Fibroblast of lung (primary cell): ENCODE results near the gene GON7. TPM values are rescaled to one million over a fixed set of nuclear protein-coding genes. Genes with fewer than 3 reads are reported as not detected.

Experiments
- DNase-seq, 2 donors: peaks; one replicate each; pipeline versions ENCODE4 v3.0.0 to v3.0.0-alpha.2; 2010; ENCODE audit warnings: low read depth in 2 of 2
- H2AFZ ChIP-seq: 2 replicates; pipeline ENCODE4 v1.5.1; 2012; ENCODE audit warnings: low read length, control low read depth, inconsistent platforms
- H3K27ac ChIP-seq: 2 replicates; pipeline ENCODE4 v1.5.1; 2011; ENCODE audit warnings: low read length, control low read depth; ENCODE audit not compliant: insufficient read depth
- H3K27me3 ChIP-seq: 2 replicates; pipeline ENCODE4 v1.5.1; 2011; ENCODE audit warnings: mild to moderate bottlenecking, low read length; ENCODE audit not compliant: control insufficient read depth, insufficient read depth
- H3K36me3 ChIP-seq: 2 replicates; pipeline ENCODE4 v1.5.1; 2011; ENCODE audit warnings: low read length; ENCODE audit not compliant: control insufficient read depth, insufficient read depth
- H3K4me1 ChIP-seq: 2 replicates; pipeline ENCODE4 v1.5.1; 2011; ENCODE audit warnings: low read length; ENCODE audit not compliant: control insufficient read depth, insufficient read depth; ENCODE audit errors: extremely low read depth
- H3K4me2 ChIP-seq: 2 replicates; pipeline ENCODE4 v1.5.1; 2011; ENCODE audit warnings: low read length, control low read depth; ENCODE audit not compliant: insufficient read depth; ENCODE audit errors: extremely low read depth
- H3K4me3 ChIP-seq, 4 experiments: fragments of 200-600 bp in 1 of 4; sonication (generic) in 1 of 4; replicated peaks in 1 of 4; 2 replicates each; pipeline ENCODE4 v1.5.1; 2011 to 2016; ENCODE audit warnings: low read length in 4 of 4, low read depth in 3 of 4, mild to moderate bottlenecking in 3 of 4, control low read depth in 2 of 4, inconsistent platforms in 1 of 4, mixed read lengths in 1 of 4; ENCODE audit not compliant: insufficient read depth in 1 of 4; ENCODE audit errors: control extremely low read depth in 1 of 4
- H3K79me2 ChIP-seq: 2 replicates; pipeline ENCODE4 v1.5.1; 2012; ENCODE audit warnings: mild to moderate bottlenecking, low read length, inconsistent platforms; ENCODE audit not compliant: control insufficient read depth, insufficient read depth
- H3K9ac ChIP-seq: 2 replicates; pipeline ENCODE4 v1.5.1; 2011; ENCODE audit warnings: mild to moderate bottlenecking, low read length, control low read depth; ENCODE audit not compliant: insufficient read depth
- H3K9me3 ChIP-seq: 2 replicates; pipeline ENCODE4 v1.5.1; 2012; ENCODE audit warnings: low read depth, low read length; ENCODE audit not compliant: control insufficient read depth, insufficient read depth
- H4K20me1 ChIP-seq: 2 replicates; pipeline ENCODE4 v1.5.1; 2011; ENCODE audit warnings: low read length; ENCODE audit not compliant: control insufficient read depth, insufficient read depth; ENCODE audit errors: extremely low read depth
- EZH2 ChIP-seq: IDR thresholded peaks from 2 replicates; pipeline ENCODE4 v1.5.1; 2012; ENCODE audit warnings: low read length, control low read depth, mild to moderate bottlenecking; ENCODE audit errors: missing control alignments
- polyA minus RNA-seq: library from RNA; depleted of rRNA, polyadenylated mRNA; stranded (reverse); fragments of >200 nt; gene quantifications from 2 replicates; pipeline ENCODE4 v1.2.3, GENCODE V29; 2011; ENCODE audit warnings: low replicate concordance
- polyA plus RNA-seq, 2 donors: library from polyadenylated mRNA; depleted of rRNA in 1 of 2; stranded (reverse) in 1 of 2; unstranded in 1 of 2; fragments of >200 nt; gene quantifications; 2 replicates each; pipeline ENCODE4 v1.2.1, GENCODE V29; 2011 to 2012; ENCODE audit warnings: missing spikeins in 1 of 2
- total RNA-seq: library from RNA; depleted of rRNA; stranded (reverse); fragments of >200 nt; gene quantifications from 2 replicates; pipeline ENCODE4 v1.2.1, GENCODE V29; 2014
- TF ChIP-seq, protein P1 (sequence below), 2 donors: IDR thresholded peaks in 1 of 2; conservative IDR thresholded peaks in 1 of 2; 1 replicate in 1 of 2; 2 replicates in 1 of 2; pipeline ENCODE4 v1.5.1; 2011 to 2012; ENCODE audit warnings: low read length in 2 of 2, control low read depth in 1 of 2, inconsistent platforms in 1 of 2, low read depth in 1 of 2, mild to moderate bottlenecking in 1 of 2

GON7 gene, protein sequence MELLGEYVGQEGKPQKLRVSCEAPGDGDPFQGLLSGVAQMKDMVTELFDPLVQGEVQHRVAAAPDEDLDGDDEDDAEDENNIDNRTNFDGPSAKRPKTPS
- total RNA-seq (11.3 and 17.2 TPM in 2 replicates), polyA plus RNA-seq (13.1 and 14.4 TPM in 2 replicates), polyA minus RNA-seq (0.82 TPM in 1 of 2 replicates, not detected in the other)
- 11.5 and 13.1 TPM in 2 replicates for polyA plus RNA-seq (2012)

DNA sequence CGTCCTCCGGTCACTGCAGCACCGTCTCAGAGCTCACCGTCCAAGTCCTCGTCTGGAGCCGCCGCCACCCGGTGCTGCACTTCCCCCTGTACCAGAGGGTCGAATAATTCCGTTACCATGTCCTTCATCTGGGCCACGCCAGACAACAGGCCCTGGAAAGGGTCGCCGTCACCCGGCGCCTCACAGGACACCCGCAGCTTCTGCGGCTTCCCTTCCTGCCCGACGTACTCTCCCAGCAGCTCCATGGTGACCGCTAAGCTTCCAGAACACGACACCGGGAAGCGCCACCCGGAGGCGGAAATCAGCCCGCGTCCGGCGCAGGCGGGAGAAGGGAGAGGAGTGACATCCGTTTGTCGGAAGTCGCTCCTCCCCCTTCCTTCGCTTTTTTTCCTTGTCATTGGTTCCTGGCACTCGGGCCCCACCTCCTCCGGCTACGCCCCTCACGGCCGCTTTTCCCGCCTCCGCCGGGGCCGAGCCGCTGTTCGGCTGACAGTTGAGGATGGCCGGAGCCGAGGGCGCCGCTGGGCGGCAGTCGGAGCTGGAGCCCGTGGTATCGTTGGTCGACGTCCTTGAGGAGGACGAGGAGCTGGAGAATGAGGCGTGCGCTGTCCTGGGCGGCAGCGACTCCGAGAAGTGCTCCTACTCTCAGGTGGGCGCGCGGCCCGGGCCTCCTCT lies at the start of gene GON7, which contains the start of gene UBR7:
Gene GON7 (minus strand): TSS at position 273 of the 675 bp plus-strand sequence. CDS start 28 bp downstream, at position 245.
Gene UBR7 (plus strand): TSS at position 464 of the 675 bp plus-strand sequence. CDS start 36 bp downstream, at position 500.
- H3K36me3 ChIP-seq: no peaks in the 10 kb centered on the region
- peaks cover 2% of the 10 kb centered on the region for H3K4me1 ChIP-seq
- peak; percentile 95 to 97 for DNase-seq

DNA sequence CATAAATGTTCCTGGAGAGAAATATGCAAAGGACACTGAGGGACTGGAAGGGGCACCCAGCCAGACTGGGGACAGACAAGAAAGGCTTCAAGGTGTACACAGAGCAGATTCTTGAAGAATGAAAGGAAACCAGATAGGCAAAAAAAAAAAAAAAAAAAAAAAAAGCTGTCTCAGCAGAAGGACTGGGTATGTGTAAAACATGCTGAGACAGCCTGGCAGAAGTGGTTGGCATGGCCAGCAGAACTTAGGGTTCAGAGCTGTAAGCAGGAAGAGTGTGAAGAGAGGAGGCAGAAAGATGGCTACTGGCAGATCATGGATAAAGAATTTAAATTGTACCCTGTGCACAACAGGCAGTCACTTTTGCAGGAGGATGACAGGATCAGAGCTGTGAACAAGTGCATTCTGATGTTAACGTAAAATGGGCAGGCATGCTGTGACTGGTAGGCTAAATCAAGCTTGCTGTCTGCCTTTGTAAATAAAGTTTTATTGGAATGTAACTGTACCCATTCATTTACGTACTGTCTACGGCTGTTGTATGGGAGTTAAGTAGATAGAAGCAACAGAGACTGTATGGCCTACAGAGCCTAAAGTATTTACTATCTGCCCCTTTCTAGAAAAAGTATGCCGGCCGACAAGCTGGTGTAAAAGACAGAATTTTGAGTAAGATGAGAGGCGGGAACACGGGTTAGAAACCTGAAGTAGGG lies 42.4 kb upstream of the GON7 start:
- Histone ChIP-seq H3K36me3 (peaks cover 1% of the 10 kb centered on the region), H3K4me1 (no peaks in the 10 kb centered on the region), H3K9me3 (no peaks in the 10 kb centered on the region), H3K79me2 (no peaks in the 10 kb centered on the region), H3K27me3 (no peaks in the 10 kb centered on the region), H4K20me1 (no peaks in the 10 kb centered on the region), H3K4me2 (no peak overlapping the region), H2AFZ (no peak overlapping the region), H3K27ac (no peak overlapping the region), H3K9ac (no peak overlapping the region), H3K4me3 (no peak overlapping the region)
- DNase-seq: no peak
- TF ChIP-seq, protein P1, sequence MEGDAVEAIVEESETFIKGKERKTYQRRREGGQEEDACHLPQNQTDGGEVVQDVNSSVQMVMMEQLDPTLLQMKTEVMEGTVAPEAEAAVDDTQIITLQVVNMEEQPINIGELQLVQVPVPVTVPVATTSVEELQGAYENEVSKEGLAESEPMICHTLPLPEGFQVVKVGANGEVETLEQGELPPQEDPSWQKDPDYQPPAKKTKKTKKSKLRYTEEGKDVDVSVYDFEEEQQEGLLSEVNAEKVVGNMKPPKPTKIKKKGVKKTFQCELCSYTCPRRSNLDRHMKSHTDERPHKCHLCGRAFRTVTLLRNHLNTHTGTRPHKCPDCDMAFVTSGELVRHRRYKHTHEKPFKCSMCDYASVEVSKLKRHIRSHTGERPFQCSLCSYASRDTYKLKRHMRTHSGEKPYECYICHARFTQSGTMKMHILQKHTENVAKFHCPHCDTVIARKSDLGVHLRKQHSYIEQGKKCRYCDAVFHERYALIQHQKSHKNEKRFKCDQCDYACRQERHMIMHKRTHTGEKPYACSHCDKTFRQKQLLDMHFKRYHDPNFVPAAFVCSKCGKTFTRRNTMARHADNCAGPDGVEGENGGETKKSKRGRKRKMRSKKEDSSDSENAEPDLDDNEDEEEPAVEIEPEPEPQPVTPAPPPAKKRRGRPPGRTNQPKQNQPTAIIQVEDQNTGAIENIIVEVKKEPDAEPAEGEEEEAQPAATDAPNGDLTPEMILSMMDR (conservative IDR thresholded peaks at IDR 0.05 in 1 of 2, IDR thresholded peaks at IDR 0.05 in 1 of 2; ENCODE audit: low read depth in 1 of 2, low read length in 2 of 2): no peak
- TF ChIP-seq EZH2: no peak

More for the DNA sequence above, at the start of gene GON7, which contains the start of gene UBR7:
- Histone ChIP-seq H3K9ac (peak within 1 kb of the TSS; percentile 73), H3K4me2 (peak within 1 kb of the TSS; percentile 97), H4K20me1 (no peaks in the 10 kb centered on the region), H3K27ac (peak within 1 kb of the TSS; percentile 77), H2AFZ (peak within 1 kb of the TSS; percentile 95), H3K9me3 (no peaks in the 10 kb centered on the region), H3K79me2 (peaks cover 33% of the 10 kb centered on the region), H3K27me3 (no peaks in the 10 kb centered on the region), H3K4me3 (peak within 1 kb of the TSS; percentile 56 to 91 (median 76))
- TF ChIP-seq, protein P1 (conservative IDR thresholded peaks at IDR 0.05 in 1 of 2, IDR thresholded peaks at IDR 0.05 in 1 of 2; ENCODE audit: low read depth in 1 of 2, low read length in 2 of 2): peak in 1 of 2 donors; percentile 39
- no peak for TF ChIP-seq EZH2

DNA sequence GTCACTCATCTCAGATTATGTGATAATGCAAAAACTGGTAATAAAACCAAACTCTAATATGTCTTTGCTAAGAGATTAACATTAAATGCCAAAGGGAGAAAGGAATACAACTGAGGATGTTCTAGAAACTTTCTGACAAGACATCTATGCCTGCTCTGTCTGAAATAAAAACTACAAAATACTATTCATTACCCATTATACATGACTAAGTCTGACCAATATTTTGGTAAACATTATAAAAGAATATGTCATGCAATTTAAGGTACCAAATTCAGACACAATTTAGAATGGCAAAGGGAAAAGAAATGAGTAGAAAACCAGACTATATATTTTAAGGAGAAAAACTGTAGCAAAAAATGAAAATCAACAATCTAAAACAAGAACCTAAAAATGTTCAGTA lies 39.7 kb upstream of the GON7 start:
- Histone ChIP-seq H3K27ac (no peak overlapping the region), H2AFZ (no peak overlapping the region), H3K9ac (no peak overlapping the region), H3K36me3 (peaks cover 6% of the 10 kb centered on the region), H3K4me3 (no peak overlapping the region), H3K27me3 (no peaks in the 10 kb centered on the region), H3K4me1 (no peaks in the 10 kb centered on the region), H4K20me1 (no peaks in the 10 kb centered on the region), H3K4me2 (no peak overlapping the region), H3K9me3 (no peaks in the 10 kb centered on the region), H3K79me2 (no peaks in the 10 kb centered on the region)
- no peak for DNase-seq
- no peak for TF ChIP-seq EZH2
- TF ChIP-seq, protein P1 (conservative IDR thresholded peaks at IDR 0.05 in 1 of 2, IDR thresholded peaks at IDR 0.05 in 1 of 2; ENCODE audit: low read depth in 1 of 2, low read length in 2 of 2): no peak
